T-helper 2 cell treated with Interferon-gamma antibody and Interleukin-4, amounts not matched to agents 5 μg/mL and 100 μg/mL, for 36 hours (primary cell): ENCODE measurements around the gene ZBTB5.
"Not testable (repeated sequence)": the region's sequence is repeated elsewhere in the genome, so short reads cannot be mapped to it uniquely, and the experiment has no call there.

ENCODE experiments used
- DNase-seq: peaks from one replicate; pipeline ENCODE4 v3.0.0; 2021; ENCODE audit warnings: low spot score
- H3K27ac Mint-ChIP-seq: one replicate; pipeline ENCODE4 v1.8.0; 2021; ENCODE audit warnings: mild to moderate bottlenecking, mixed read lengths
- H3K27me3 Mint-ChIP-seq: one replicate; pipeline ENCODE4 v1.8.0; 2021; ENCODE audit warnings: low read depth, mixed read lengths
- H3K36me3 Mint-ChIP-seq: one replicate; pipeline ENCODE4 v1.8.0; 2021; ENCODE audit warnings: low read depth, mixed read lengths
- H3K4me1 Mint-ChIP-seq: one replicate; pipeline ENCODE4 v1.8.0; 2021; ENCODE audit warnings: low read depth, mixed read lengths
- H3K4me3 Mint-ChIP-seq: one replicate; pipeline ENCODE4 v1.8.0; 2022; ENCODE audit warnings: mild to moderate bottlenecking, moderate library complexity, mixed read lengths
- H3K9me3 Mint-ChIP-seq: one replicate; pipeline ENCODE4 v1.8.0; 2021; ENCODE audit warnings: mixed read lengths

Gene ZBTB5

DNA sequence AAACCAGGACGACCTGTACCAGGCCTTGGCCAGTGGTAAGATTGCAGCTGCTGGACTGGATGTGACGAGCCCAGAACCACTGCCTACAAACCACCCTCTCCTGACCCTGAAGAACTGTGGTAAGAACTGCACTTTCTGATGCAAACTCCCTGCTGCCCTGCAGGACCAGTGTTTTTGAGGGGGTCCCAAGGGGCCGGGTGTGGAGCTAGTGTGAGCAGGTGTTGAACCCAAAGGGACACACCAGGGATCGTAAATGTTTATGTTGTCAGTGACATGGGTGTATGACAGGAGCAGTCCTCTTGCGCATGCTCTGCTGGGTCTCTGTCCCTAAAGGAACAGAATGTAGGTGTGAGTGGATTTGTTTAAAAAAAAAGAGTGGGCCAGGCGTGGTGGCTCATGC is 33.2 kb downstream of the ZBTB5 start:
- no peak overlapping the region for H3K4me3 Mint-ChIP-seq
- peaks cover 12% of the 10 kb centered on the region for H3K36me3 Mint-ChIP-seq
- no peaks in the 10 kb centered on the region for H3K9me3 Mint-ChIP-seq
- H3K4me1 Mint-ChIP-seq = peaks cover 2% of the 10 kb centered on the region
- H3K27ac Mint-ChIP-seq = no peak overlapping the region
- no peaks in the 10 kb centered on the region for H3K27me3 Mint-ChIP-seq
- DNase-seq = no peak

DNA sequence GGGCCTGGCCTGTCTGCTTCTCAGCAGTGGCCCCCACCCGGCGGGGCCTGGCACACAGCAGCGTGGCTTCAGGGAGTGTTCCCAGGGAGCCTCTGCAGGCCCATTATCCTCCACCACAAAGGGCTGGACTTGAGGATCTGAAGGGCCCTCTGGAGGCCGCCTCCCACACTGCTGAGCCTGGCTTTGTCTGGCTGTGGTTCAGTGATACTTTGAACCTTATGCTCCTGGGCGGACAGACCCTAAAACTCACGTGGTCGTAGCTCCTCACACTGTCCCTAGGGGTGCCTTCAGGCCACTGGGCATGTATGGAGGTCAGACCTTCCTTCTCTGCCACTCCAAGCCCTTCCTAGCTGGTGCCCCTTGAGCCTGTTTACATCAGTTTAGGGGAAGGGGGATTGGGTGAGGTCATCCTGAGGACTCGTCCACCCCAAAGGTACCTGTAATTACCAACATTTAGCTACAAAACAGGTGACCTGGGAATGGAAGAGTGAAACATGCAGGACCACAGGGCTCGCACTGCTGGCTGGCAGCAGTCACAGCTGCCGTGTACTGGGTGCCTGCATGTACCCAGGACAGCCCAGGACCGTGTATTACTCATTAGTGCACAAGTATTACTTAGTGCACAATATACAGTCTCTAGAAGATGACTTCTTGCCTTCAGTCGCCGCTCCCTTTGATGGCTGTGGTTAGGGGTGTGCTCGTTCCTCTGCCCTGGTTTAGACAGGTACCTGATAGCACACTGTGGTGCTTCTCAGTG is 34.2 kb downstream of the ZBTB5 start:
- Mint-ChIP-seq H3K4me3 (no peak overlapping the region), H3K4me1 (peaks cover 2% of the 10 kb centered on the region), H3K27me3 (no peaks in the 10 kb centered on the region), H3K9me3 (no peaks in the 10 kb centered on the region), H3K36me3 (peaks cover 13% of the 10 kb centered on the region), H3K27ac (no peak overlapping the region)
- no peak for DNase-seq

DNA sequence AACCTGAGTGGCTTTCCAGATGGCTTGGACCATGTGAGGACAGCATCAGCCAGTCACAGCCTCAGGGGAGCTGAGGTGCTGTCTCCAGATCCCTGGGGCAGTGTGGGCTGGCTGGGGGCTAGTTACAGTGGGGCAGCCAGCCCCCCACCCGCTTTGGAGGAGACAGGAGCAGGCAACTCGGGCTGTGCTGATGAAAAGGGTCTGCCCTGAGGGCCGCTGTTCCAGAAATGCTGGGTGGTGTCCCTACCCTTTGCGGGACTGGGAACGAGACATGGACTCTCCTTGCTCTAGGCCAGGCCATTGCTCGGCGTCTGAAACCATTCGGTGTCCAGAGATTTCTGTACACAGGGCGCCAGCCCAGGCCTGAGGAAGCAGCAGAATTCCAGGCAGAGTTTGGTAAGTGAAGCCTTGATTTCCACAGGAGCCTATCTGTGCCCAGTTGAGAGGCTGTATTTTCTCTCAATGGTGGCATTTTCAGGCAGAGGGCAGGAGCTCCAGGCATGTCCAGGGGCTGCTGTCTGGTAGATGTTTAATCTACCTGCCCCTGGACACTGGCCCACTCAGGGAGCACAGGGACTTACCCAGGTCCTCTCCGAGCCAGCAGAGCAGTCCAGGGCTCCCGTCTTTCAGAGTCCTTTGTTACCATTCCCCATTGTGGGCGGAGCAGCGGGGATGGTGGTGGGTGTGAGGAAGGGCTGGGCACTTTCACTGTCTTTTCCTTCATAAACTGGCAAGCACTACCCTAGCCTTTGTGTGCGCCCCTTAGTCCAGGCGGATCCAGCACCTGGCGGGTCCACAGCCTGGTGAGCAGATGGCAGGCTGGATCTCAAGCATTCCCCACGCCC is 35.6 kb downstream of the ZBTB5 start:
- no peak overlapping the region for H3K4me3 Mint-ChIP-seq
- no peak for DNase-seq
- peaks cover 11% of the 10 kb centered on the region for H3K36me3 Mint-ChIP-seq
- H3K27ac Mint-ChIP-seq = no peak overlapping the region
- H3K27me3 Mint-ChIP-seq = no peaks in the 10 kb centered on the region
- H3K9me3 Mint-ChIP-seq = no peaks in the 10 kb centered on the region
- peaks cover 5% of the 10 kb centered on the region for H3K4me1 Mint-ChIP-seq

DNA sequence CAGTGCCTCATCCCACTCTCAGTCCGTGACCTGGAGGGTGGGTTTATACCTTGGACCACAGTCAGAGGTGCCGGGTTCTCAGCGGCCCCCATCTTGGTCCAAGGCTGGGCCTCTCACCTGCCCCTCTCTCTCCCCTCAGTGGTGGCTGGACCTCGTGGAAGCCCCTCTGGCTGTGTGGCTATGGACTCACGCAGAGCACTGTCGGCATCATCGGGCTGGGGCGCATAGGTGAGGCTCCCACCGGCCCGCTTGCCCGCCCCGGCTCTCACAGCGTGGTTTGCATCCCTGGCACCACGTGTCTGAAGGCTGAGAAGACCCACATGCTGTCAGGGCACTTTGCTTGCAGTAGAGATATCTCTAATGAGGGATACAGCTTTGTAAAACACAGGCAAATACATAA is 36.9 kb downstream of the ZBTB5 start:
- H3K36me3 Mint-ChIP-seq = peaks cover 11% of the 10 kb centered on the region

DNA sequence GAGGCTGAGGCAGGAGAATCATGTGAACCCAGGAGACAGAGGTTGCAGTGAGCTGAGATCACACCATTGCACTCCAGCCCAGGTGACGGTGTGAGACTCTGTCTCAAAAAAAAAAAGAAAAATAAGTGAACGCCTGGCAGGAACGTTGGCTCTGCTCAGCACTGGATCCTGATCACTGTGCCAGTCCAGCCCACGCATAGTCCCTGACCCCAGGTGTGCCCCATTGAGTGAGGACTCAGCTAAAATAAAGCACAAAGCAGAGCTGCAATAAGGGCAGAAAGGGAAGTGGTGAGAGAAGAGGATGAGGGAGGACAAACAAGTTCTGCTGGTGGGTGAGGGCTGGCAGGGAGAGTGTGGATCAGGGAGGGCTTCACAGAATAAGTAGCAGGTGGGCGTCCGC is 38.4 kb downstream of the ZBTB5 start:
- Mint-ChIP-seq H3K27me3 (no peaks in the 10 kb centered on the region), H3K36me3 (peaks cover 13% of the 10 kb centered on the region)

More for the DNA sequence above, 36.9 kb downstream of the ZBTB5 start:
- Mint-ChIP-seq H3K4me1 (peaks cover 11% of the 10 kb centered on the region), H3K4me3 (no peak overlapping the region), H3K9me3 (no peaks in the 10 kb centered on the region), H3K27me3 (no peaks in the 10 kb centered on the region), H3K27ac (no peak overlapping the region)
- DNase-seq = no peak

DNA sequence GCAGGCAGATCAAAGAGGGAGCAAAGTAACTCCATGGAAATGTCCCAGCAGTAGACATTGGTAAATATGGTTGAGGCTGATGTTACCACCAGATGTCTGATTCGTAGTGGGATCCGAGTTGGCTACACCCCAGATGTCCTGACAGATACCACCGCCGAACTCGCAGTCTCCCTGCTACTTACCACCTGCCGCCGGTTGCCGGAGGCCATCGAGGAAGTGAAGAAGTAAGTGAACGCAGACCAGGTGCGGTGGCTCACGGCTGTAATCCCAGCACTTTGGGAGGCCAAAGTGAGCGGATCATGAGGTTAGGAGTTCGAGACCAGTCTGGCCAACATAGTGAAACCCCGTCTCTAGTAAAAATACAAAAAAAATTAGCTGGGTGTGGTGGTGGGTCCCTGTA is 38.8 kb downstream of the ZBTB5 start:
- peaks cover 13% of the 10 kb centered on the region for H3K36me3 Mint-ChIP-seq
- H3K9me3 Mint-ChIP-seq, H3K27ac Mint-ChIP-seq, DNase-seq, H3K27me3 Mint-ChIP-seq, H3K4me3 Mint-ChIP-seq: not testable (repeated sequence)
- H3K4me1 Mint-ChIP-seq = peaks cover 16% of the 10 kb centered on the region

More for the DNA sequence above, 38.4 kb downstream of the ZBTB5 start:
- DNase-seq = no peak
- Mint-ChIP-seq H3K4me1 (peaks cover 16% of the 10 kb centered on the region), H3K4me3 (no peak overlapping the region), H3K27ac (no peak overlapping the region), H3K9me3 (no peaks in the 10 kb centered on the region)

DNA sequence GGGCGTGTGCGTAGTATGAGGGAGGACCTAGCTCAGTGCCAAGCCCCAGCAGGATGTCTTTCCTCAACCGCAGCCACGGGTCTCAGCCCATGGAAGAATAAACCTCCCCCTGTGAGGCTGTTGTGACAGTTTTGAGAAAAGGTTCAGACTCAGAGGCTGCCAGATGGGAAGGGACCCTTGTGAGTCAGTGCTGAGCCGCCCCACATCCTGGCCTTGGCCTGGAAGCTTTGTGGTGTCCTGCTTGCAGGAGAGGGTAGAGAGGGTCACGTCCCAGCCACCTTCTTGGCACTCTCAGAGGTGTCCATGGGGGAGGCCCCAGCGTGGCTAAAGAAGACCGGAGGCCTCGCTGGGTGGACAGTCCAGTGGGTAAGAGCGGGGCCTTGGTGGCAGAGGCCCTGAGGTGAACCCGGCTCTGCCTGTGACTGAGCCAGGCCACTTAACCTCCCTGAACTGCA is 39.9 kb downstream of the ZBTB5 start:
- Mint-ChIP-seq H3K27me3 (no peaks in the 10 kb centered on the region), H3K9me3 (no peaks in the 10 kb centered on the region), H3K36me3 (peaks cover 13% of the 10 kb centered on the region), H3K4me1 (peaks cover 16% of the 10 kb centered on the region), H3K4me3 (no peak overlapping the region), H3K27ac (no peak overlapping the region)
- no peak for DNase-seq

DNA sequence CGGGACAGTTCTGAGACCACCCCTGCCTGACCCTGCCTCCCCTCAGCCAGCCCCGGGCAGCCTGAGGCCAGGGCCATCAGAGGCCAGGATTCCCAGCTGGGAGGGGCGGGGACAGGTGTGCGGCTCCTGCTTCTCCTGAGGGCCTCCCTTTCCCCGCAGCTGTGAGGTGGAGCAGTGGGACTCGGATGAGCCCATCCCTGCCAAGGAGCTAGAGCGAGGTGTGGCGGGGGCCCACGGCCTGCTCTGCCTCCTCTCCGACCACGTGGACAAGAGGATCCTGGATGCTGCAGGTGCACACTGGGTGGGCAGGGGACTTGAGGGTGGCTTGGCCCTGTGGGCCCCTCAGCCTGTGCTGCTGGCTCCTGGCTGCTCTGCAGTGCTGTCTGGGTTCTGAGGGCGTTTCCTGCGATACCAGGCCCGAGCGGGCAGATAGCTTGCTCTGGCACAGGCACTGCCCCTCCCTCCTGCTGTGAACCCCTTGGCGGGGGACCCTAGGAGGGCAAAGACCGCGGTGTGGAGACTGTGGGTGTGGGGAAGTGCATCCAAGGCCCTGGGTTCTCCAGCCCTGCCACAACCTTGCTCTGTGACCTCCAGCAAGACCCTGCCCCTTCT is 40.5 kb downstream of the ZBTB5 start:
- Mint-ChIP-seq H3K27ac (no peak overlapping the region), H3K4me3 (no peak overlapping the region), H3K9me3 (no peaks in the 10 kb centered on the region), H3K27me3 (no peaks in the 10 kb centered on the region), H3K36me3 (peaks cover 13% of the 10 kb centered on the region), H3K4me1 (peaks cover 16% of the 10 kb centered on the region)
- no peak for DNase-seq

DNA sequence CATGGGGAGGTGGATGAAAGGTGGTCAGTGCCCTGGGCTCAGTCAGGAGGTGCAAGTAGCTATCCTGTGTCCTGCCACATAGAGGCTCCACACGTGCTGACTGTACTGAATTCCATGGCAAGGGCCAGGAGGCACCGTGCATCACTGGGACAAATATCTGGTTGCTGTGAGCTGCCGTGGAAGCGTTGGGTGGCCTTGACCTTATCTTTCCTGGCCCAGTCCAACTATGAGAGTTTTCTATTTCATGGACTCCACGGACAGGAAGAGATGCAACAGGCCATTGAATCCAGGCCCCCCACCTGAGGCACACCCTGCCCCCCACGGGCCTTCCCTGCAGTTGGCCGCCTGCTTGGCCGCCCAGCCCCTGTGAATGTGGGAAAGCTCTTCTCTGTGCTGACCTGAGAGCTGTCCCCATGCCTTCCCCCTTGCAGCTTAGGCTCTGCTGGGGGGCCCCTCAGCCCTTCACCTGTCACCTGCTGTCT is 41.0 kb downstream of the ZBTB5 start:
- H3K36me3 Mint-ChIP-seq = peaks cover 13% of the 10 kb centered on the region
- no peak overlapping the region for H3K27ac Mint-ChIP-seq
- no peaks in the 10 kb centered on the region for H3K27me3 Mint-ChIP-seq
- no peaks in the 10 kb centered on the region for H3K9me3 Mint-ChIP-seq
- H3K4me1 Mint-ChIP-seq = peaks cover 16% of the 10 kb centered on the region
- DNase-seq = no peak
- peak overlapping the region; percentile 94 for H3K4me3 Mint-ChIP-seq

DNA sequence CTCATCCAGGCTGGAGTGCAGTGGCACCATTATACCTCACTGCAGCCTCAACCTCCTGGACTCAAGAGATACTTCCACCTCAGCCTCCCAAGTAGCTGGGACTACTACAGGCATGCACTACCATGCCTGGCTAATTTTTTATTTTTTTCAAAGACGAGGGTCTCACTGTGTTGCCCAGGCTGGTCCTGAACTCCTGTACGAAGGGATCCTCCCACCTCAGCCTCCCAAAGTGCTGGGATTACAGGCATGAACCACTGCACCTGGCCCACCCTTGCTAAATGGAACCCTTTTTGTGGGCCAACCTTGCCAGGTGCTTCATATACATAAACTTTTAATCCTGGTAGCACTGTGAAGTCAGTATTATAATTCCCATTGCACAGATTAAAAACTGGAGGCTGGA is 41.7 kb downstream of the ZBTB5 start:
- H3K27me3 Mint-ChIP-seq = no peaks in the 10 kb centered on the region
- H3K27ac Mint-ChIP-seq = peak overlapping the region; percentile 91
- peaks cover 12% of the 10 kb centered on the region for H3K36me3 Mint-ChIP-seq
- H3K4me3 Mint-ChIP-seq = peak overlapping the region; percentile 94
- H3K4me1 Mint-ChIP-seq = peaks cover 16% of the 10 kb centered on the region
- H3K9me3 Mint-ChIP-seq = no peaks in the 10 kb centered on the region
- no peak for DNase-seq

DNA sequence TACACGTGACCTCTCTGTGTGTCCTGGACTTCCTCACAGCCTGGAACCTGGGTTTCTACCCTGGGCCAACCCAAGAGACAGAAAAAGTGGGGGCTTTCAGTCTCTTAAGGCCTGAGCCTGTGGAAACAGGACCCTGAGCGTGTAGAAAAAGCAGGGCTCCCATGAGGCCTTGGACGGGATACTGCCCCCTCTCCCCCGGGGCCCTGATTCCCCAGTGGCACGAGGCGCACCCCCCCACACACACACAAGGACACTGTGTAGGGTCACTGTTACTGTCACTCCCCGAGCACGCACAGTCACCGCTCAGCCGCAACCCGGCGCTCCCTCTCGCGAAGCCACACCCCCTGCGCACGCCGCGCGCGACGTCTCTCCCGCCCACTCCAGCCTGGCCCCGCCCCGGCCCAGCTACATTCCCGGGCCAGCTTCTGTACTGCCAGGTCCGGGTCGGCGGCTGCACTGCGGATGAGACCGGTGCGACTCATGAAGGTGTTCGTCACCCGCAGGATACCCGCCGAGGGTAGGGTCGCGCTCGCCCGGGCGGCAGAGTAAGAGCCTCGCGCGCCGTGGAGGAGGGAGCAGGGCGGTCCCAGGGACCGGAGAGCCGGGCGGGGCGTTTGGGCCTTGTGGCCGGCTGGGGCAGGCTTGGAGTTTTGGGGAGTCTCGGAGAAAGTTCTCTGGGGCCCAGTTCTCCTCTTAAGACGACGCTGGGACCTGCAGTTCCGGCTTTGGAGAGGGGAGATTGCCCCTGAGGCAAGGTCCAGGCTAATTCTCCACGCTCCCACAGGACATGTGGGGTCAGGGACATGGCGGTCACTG is 42.8 kb downstream of the ZBTB5 start, which contains the start of gene GRHPR:
Gene GRHPR (plus strand): TSS at position 408 of the 816 bp plus-strand sequence. CDS start 55 bp downstream, at position 463.
- Mint-ChIP-seq H3K4me1 (peaks cover 16% of the 10 kb centered on the region), H3K9me3 (no peaks in the 10 kb centered on the region), H3K36me3 (peaks cover 10% of the 10 kb centered on the region), H3K4me3 (peak within 1 kb of the TSS; percentile 94), H3K27ac (peak within 1 kb of the TSS; percentile 91), H3K27me3 (no peaks in the 10 kb centered on the region)
- DNase-seq = peak; percentile 88

DNA sequence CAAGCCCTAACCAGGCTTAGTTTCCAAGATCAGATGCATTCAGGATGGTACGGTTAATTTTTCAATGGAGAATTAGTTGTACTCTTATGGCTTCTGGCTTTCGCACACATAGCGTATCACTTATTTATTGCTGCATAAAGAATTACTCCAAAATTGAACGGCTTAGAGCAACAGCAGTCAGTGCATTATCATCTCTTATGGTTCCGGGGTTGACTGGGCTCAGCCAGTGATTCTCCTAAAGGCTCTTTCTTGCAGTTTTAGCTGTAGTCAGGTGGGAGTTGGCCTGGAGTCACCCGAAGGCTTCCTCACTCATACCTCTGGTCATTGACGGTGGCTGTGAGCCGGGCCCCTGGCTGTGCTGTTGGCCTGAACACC is 43.3 kb downstream of the ZBTB5 start:
- peaks cover 9% of the 10 kb centered on the region for H3K36me3 Mint-ChIP-seq
- no peak for DNase-seq
- peak overlapping the region; percentile 91 for H3K27ac Mint-ChIP-seq
- peak overlapping the region; percentile 94 for H3K4me3 Mint-ChIP-seq
- no peaks in the 10 kb centered on the region for H3K27me3 Mint-ChIP-seq
- peaks cover 16% of the 10 kb centered on the region for H3K4me1 Mint-ChIP-seq
- H3K9me3 Mint-ChIP-seq = no peaks in the 10 kb centered on the region
